ENCODE results near the gene COMP.

The COMP gene

GRCh38 chr19:18803550-18804138 lies 12.5 kb upstream of the COMP start:
- DNase-seq = no peak

DNA sequence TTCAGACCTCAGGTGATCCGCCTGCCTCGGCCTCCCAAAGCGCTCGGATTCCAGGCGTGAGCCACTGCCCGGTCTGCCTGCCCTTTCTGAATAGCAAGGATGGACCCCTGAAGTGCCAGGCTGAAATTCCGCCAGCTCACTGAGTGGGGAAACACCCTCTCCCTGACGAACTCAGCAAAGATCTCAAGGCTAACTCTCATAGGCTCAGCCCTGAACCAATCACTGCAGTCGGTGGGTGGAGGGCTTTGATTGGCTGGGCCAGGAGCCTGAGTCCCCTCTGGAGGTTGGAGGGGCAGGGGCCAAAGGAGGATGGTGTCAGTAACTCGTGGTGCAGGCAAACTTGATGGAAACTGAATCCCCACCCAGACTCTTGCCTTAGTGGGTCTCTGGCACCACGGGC lies 11.2 kb upstream of the COMP start:
- DNase-seq = no peak

- DNase-seq = no peak
Observed at GRCh38 chr19:18800636-18801035, 9.5 kb upstream of the COMP start.

DNA sequence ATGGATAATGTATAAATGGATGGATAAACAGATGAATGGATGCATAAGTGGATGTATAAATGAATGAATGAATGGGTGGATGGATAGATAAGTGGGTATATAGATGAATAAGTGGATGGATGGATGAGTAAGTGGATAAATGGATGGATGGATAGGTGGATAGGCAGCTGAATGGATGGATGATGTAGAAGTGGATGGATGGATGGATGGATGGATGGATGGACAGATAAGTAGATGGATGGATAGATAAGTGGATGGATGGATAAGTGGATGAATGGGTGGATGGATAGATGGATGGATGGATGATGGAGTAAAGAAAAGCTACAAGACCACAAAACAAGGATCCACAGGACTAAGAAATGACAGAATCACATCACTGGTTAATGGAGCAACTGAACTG lies 9.0 kb upstream of the COMP start:
- no peak for DNase-seq

GRCh38 chr19:18799389-18799970 lies 8.4 kb upstream of the COMP start:
- DNase-seq = no peak

DNA sequence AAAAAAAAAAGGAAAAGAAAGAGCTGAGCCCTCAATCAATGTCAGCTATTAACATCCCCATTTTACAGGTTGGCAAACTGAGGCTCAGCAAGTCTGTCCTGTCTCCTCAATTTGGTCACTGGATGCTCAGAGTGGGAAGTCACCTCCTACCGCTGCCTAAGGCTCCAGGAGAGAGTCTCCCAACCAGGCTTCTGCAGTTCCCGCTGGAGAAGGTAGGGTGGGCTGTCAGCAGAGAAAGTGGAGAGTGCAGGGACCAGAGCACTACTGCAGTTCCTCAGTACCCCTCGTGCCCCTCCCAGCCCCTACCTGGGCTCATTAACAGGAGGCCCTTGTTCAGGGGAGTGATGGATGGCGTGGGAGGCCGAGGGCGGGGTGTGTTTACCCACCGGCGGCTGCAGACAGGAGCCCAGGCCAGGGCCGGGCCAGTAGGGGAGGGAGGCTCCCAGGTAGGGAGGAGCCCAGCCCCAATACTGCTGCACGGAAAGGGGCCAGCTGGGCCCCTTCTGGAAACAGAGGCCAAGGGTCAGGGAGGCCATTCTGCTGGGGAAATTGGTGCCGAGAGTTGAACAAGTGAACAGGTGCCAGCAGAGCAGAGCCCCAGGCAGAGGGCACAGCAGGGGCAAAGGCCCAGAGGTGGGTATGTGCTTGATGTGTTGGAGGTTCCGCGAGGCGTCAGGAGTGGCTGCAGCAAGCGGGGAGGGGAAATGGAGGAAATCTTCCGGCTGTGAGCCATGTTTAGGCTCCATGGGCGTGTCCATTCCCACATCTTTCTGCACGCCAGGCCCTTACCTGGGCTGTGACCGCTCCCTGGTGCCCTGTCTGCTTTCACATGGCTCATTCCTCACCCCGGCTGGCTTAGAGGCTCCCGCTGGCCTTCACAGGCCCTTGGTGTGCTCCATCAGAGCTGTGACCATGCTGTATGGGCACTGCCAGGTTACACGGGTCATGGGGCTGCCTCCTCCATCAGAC lies 7.6 kb upstream of the COMP start:
- no peak for DNase-seq

DNA sequence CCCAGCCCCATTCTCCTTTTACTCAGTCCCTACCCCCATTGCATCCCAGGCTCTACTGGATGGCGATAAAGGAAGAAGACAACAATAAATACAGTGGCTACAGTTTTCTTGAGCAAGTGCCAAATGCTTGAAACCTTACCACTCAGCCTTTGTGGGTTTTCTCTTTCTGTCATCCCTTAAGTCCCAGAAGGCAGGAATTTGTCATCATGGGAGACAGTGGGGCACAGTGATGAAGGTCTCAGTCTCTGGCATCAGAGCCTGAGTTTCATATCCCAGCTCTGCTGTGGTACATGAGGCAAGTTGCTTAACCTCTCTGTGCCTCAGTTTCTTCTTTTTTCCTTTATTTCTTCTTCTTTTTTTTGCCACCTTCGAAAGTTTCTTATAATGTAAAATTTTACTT lies 5.1 kb upstream of the COMP start:
- no peak for DNase-seq

DNA sequence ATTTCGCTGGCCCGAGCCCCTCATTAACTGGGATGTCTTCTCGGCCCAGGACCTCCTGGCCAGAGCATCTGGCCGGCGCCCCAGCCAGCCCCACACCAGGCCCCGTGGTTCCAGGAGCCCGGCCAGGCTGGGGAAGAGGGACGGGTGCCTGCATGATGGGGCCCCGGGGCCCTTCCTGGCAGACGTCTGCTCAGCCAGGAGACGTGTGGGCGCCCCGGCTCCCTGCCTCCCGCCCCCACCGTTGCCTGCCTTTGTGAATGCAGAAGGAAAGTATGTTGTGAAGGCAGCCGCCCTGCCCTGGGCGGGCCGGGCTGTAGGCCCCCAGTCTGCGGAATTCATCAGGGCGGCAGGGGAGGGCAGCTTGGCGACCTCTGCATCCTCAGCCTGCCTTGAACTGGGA lies 4.4 kb upstream of the COMP start:
- no peak for DNase-seq

DNA sequence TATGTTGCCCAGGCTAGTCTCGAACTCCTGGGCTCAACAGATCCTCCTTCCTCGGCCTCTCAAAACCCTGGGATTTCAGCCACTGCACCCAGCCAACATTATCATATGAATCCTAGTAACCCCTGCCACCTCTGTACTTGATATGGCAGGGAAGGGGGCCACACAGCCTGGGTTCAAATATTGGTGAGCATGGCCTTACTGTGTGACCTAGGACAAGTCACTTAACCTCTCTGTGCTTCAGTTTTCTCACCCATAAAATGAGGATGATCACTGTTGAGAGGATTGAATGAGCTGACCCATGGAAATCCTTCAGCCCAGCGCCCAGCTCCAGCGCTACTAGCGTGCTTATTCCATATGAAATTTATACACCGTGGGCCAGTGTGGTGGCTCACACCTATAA lies 3.6 kb upstream of the COMP start:
- DNase-seq = no peak

- no peak for DNase-seq
Observed at GRCh38 chr19:18794029-18794313, 2.9 kb upstream of the COMP start.

DNA sequence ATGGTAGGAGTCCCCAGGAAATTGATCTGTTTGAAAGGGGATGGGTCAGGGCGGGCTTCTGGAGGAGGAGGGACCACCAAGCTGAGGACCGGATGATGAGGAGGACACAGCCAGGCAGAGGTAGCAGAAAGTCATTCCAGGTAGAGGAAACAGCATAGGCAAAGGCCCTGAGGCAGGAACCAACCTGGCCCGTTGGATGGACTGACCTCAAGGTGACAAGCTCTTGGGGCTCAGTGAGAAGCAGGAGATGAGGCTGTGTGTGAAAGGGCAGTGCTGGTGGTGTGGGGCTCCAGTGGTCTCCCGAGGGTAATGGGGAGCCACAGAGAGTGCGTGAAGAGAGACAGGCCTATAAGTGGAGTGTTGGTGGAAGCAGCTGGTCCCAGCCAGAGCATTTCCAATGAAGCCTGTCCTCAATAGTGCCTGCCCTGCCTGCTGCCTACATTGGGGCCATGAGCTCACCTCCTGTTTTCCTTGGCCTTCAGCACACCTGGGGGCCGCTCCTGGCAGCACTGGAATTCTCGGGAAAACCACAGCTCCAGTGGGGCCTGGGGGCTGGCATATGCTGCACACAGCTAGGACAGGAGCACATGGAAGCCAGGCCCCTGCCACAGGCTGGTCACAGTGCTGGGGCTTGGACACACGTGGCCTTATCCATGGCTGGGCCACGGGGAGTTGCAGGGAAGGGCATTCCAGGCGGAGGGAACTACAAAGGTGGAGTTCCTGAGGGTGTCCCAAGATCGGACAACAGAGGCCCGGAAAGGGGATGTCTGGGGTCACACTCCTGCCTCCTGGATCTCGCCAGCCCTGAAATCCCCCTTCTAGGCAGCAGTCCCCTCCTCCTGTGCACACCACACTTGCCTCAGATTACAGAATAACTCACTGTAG lies 2.3 kb upstream of the COMP start:
- DNase-seq = no peak

GRCh38 chr19:18792661-18793060 lies 1.6 kb upstream of the COMP start:
- no peak for DNase-seq

DNA sequence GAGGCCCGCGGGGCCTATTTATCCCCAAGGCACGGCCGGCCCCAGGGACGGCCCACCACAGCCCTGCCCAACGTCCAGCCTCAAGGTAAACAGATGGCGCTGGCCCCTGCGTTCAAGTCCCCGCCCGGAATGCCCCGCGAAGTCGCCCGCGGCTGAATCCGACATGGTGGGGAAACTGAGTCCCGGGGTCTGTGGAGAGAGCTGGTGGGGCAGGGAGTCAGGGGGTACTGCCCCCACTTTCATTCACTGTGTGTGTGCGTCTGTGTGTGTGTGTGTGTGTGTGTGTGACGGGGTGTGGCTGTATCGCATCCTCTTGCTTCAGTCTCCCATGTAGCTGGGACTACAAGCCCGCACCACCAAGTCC lies 192 bp upstream of the COMP start:
- no peak for DNase-seq

DNA sequence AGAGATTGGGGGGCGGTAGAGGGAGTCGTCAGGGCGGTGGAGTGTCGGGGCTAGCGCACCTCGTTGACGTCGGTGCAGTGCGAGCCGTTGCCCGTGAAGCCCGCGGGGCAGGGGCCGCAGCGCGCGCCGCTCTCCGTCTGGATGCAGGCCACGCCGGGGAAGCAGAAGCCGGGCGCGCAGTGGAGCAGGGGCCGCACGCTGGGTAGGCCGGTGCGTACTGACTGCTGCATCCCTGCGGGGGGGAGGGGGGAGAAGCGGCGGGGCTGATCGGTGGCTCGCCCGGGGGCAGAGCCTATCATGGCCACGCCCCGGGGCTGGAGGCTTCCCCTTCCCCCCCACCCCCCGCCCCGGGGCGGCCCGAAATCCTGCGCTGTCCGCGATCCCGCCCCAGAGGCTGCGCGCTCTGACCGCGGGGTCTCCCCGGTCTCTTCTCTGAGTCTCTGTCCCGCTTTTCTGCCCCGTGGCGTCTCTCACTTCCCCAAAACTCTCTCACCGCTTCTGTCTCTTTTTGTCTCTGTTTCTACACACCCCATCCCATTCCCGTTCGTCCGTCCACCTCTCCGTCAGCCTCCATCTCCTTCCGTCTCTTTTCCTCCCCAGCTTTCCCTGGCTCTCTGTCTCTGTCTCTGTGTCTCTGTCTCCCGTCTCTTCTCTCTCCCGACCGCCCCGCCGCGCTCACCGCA lies 1.1 kb downstream of the COMP start:
- DNase-seq = peak; percentile 55

GRCh38 chr19:18789422-18789869 lies 1.7 kb downstream of the COMP start:
- DNase-seq = no peak

DNA sequence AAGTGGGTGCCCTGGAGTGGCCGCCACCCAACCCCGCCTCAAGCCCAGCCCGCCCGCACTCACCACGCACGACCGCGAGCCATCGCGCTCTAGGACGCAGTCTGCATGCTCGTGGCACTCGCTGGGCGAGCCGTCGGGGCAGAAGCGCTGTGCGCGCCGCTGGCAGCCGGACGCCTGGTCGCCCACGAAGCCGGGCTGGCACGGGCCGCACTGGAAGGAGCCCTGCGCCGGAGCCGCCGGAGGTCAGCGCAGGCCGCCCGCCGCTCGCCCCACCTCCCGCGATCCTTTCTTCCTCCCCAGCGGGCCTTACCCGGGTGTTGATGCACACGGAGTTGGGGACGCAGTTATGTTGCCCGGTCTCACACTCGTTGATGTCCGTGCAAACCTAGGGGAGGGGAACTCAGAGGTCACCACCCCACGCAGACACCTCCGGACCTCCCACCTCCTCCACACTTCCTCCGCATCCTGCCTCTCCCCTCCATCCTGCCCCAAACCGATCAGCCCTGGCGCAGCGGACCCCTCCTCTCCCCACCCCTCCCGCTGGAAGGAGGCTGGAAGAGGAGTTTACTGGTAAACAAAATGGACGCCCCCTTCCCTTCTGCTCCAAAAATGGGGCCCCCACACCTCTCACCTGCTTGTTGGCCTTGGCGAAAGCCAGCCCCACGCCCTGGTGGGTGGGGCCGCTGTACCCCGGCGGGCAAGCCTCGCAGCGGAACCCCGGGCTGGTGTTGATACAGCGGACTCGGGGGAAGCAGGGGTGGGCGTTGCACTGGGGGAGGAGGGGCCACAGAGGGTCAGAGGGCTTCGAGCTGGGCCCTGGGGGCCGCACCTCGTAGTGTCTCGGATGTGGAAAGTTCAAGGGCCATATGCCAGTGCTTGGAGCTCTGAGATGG lies 2.3 kb downstream of the COMP start:
- no peak for DNase-seq

DNA sequence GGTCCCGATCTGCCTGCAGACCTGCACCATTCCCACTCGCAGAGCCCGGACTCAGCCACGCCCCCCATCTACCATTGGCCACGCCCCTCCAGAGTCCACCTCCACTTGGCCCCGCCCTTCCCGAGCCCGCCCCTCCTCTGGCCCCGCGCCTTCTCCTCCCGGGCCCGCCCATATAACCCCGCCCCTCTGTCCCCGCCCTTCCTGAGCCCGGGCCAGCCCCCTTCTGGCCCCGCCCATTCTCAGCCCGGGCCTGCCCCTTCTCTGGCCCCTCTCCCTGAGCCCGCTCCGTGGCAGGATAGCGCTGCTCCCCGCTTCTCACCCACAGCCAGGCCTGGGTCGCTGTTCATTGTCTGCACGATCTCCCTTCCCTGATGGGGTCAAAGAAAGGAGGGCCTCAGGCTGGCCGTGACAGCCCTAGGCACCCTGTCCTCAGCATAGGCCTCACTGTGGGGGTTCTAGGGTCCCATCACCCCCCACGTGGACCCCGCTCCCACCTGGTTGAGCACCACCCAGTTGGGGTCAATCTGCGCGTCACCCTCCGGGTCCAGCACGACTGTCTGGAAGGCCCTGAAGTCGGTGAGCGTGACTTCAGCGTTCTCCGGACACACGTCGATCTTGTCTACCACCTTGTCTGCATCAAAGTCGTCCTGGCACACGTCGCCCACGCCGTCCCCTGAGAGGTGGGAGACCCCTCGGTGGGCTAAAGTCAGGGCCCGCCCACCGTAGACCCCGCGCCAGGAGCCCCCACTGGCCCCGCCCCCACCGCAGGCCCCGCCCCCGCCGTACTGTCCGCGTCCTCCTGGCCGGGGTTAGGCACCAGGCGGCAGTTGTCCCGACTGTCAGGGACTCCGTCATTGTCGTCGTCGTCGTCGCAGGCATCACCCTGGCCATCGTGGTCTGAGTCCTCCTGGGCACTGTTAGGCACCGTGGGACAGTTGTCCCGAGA lies 5.7 kb downstream of the COMP start:
- peak; percentile 72 for DNase-seq

GRCh38 chr19:18784786-18785120 lies 6.4 kb downstream of the COMP start:
- no peak for DNase-seq

- DNase-seq = no peak
Observed at GRCh38 chr19:18783958-18784785, 6.9 kb downstream of the COMP start.
